ENCODE results near the gene GAPVD1. TPM values are rescaled to one million over a fixed set of nuclear protein-coding genes. Genes with fewer than 3 reads are reported as not detected.
A peak's percentile ranks its signal among the peaks of the same experiment; 100 is the strongest.

GAPVD1 gene
- total and polyA plus RNA-seq, 9 donors, result 9.4 to 53.7 (median 40.5) TPM

DNA sequence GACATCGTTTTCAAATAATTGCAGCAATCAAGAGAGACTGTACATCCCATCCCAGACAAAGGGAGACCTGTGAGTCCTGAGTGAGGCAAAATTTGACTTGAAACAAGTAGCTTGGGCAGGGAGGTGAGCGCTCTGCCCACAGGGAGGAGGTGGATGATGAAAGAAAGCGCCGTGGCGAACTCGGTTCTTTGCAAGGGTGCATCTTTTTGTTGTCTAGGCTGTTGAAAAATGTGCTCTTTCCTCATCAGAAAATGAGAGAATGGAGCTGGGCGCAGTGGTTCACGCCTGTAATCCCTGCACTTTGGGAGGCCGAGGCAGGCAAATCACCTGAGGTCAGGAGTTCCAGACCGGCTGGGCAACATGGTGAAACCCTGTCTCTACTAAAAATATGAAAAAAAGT is 150.5 kb downstream of the GAPVD1 start:
- intact Hi-C loops (cut with DNase I), result loop anchor here in 1 of 4 donors (10.0 kb wide), 2 partner anchors 143 to 333 kb away; partner anchors contain the start of gene PBX3
- peak in 1 of 5 donors; percentile 17 for DNase-seq

DNA sequence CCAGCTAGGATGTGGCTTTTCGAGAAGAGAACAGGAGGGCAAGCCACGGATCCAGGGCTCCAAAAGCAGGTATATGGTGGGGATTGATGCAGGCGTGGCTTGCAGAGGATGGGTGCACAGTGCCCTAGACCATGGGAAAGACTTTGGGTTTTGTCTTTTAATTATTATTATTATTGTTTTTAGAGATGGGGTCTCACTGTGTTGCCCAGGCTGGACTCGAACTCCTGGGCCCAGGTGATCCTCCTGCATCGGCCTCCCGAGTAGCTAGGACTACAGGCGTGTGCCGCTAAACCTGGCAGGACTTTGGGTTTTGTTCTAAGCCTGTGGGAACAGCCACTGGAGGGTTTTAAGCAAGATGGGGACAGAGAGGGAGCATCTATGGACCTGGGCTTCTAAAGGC is 152.0 kb downstream of the GAPVD1 start:
- no peak overlapping the region for H3K27ac ChIP-seq
- H3K4me3 ChIP-seq, result no peak overlapping the region
- 93 to 98% (median 94%) methylated on average over 8 of the region's 8 CpGs for WGBS, 3 donors
- no peaks in the 10 kb centered on the region for H3K36me3 ChIP-seq
- TF ChIP-seq, protein P1, sequence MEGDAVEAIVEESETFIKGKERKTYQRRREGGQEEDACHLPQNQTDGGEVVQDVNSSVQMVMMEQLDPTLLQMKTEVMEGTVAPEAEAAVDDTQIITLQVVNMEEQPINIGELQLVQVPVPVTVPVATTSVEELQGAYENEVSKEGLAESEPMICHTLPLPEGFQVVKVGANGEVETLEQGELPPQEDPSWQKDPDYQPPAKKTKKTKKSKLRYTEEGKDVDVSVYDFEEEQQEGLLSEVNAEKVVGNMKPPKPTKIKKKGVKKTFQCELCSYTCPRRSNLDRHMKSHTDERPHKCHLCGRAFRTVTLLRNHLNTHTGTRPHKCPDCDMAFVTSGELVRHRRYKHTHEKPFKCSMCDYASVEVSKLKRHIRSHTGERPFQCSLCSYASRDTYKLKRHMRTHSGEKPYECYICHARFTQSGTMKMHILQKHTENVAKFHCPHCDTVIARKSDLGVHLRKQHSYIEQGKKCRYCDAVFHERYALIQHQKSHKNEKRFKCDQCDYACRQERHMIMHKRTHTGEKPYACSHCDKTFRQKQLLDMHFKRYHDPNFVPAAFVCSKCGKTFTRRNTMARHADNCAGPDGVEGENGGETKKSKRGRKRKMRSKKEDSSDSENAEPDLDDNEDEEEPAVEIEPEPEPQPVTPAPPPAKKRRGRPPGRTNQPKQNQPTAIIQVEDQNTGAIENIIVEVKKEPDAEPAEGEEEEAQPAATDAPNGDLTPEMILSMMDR (IDR thresholded peaks at IDR 0.05), result no peak
- TF ChIP-seq POLR2A (IDR thresholded peaks at IDR 0.05) (no peak), EP300 (IDR thresholded peaks at IDR 0.05) (no peak)
- DNase-seq, result peak in 1 of 5 donors; percentile 12
- peaks cover 8% of the 10 kb centered on the region for H3K4me1 ChIP-seq (ENCODE audit: insufficient read depth)
- intact Hi-C loops (cut with DNase I), result loop anchor here in 1 of 4 donors (10.0 kb wide), 2 partner anchors 141 to 331 kb away; partner anchors contain the start of gene PBX3
- no peaks in the 10 kb centered on the region for H3K9me3 ChIP-seq
- no peaks in the 10 kb centered on the region for H3K27me3 ChIP-seq

More for the DNA sequence above, 150.5 kb downstream of the GAPVD1 start:
- no peak overlapping the region for H3K27ac ChIP-seq
- no peaks in the 10 kb centered on the region for H3K36me3 ChIP-seq
- 84 to 89% (median 85%) methylated on average over 10 of the region's 10 CpGs for WGBS, 3 donors
- H3K4me3 ChIP-seq, result no peak overlapping the region
- H3K9me3 ChIP-seq, result no peaks in the 10 kb centered on the region
- no peaks in the 10 kb centered on the region for H3K27me3 ChIP-seq
- H3K4me1 ChIP-seq (ENCODE audit: insufficient read depth), result peaks cover 8% of the 10 kb centered on the region
- TF ChIP-seq EP300 (IDR thresholded peaks at IDR 0.05) (no peak), POLR2A (IDR thresholded peaks at IDR 0.05) (no peak)

DNA sequence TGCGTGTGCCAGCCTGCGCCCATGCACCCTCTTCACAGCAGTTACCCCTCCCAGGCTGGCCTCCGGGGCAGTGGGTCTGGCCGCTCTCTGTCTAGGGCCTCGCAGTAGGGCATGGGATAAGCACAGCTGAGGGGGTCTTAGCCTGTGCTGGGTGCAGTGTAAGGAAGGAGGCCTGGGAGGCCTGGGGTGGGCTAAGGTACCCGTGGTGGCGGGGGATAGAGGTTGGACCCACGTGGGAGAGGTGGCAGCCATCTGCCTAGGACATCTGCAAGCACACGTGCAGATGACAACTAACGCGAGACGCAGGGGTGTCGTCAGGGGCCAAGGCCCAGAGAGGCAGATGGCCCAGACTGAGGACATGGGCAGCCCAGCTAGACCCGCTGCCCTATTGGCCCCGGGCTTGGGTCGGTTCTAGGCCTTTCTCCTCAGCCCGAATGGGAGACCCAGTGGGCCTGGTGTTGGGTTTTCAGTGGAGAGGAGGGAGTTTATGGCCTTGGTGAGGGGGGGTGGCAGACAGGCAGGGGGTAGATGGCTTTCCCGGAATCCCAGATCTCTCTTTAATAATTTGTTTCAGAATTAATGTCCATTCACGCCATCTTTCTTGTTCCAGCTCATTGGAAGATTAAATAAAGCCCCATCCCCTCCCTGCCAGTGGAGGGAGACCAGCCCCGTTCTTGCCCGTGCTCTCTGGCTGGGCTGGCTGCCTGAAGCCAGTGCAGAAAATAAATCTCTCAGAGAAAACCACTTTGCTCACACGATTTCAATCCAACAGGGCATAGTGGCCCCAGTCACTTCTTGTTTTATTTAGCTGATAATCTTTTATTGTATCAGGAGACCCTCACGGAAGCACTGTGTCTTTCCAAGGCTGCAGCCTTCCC is 154.2 kb downstream of the GAPVD1 start:
- Histone ChIP-seq H3K9me3 (no peaks in the 10 kb centered on the region), H3K27ac (peak overlapping the region in 1 of 2 donors; percentile 30), H3K4me3 (no peak overlapping the region), H3K4me1 (ENCODE audit: insufficient read depth) (peaks cover 2% of the 10 kb centered on the region), H3K27me3 (no peaks in the 10 kb centered on the region), H3K36me3 (no peaks in the 10 kb centered on the region)
- intact Hi-C loops (cut with DNase I), result loop anchor here in 1 of 4 donors (10.0 kb wide), 2 partner anchors 139 to 329 kb away; partner anchors contain the start of gene PBX3
- no peak for TF ChIP-seq POLR2A (IDR thresholded peaks at IDR 0.05)
- TF ChIP-seq EP300 (IDR thresholded peaks at IDR 0.05), result no peak
- TF ChIP-seq, protein P1 (IDR thresholded peaks at IDR 0.05), result peak in 1 of 3 donors; percentile 8
- WGBS, 3 donors, result 78 to 85% (median 79%) methylated on average over 23 of the region's 23 CpGs
- peak in 2 of 5 donors; percentile 25 to 44 for DNase-seq

DNA sequence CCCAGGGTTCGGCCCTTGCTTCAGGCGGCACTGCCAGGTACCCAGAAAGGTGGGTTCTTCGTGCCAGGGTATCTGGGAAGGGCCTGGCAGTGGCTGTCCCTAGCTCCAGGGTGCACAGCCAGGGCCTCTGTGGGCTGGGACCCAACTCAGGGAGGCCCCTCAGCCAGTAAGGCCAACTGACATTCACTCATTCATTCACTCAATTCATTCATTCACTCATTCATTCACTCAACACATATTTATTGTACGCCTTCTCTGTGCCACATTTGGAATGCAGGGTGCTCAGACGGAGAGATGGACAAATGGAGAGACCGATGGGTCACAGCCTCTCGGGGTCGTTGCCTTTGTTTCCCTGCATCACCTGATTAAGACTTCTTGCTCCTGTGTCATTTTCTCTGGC is 154.9 kb downstream of the GAPVD1 start:
- peaks cover 2% of the 10 kb centered on the region for H3K4me1 ChIP-seq (ENCODE audit: insufficient read depth)
- intact Hi-C loops (cut with DNase I), result loop anchor here in 1 of 4 donors (10.0 kb wide), 2 partner anchors 138 to 328 kb away; partner anchors contain the start of gene PBX3
- H3K4me3 ChIP-seq, result no peak overlapping the region
- H3K36me3 ChIP-seq, result no peaks in the 10 kb centered on the region
- TF ChIP-seq, protein P1 (IDR thresholded peaks at IDR 0.05), result no peak
- TF ChIP-seq POLR2A (IDR thresholded peaks at IDR 0.05) (no peak), EP300 (IDR thresholded peaks at IDR 0.05) (no peak)
- H3K9me3 ChIP-seq, result no peaks in the 10 kb centered on the region
- no peak for DNase-seq
- peak overlapping the region in 1 of 2 donors; percentile 30 for H3K27ac ChIP-seq
- WGBS, 3 donors, result 94 to 95% (median 95%) methylated on average over 8 of the region's 8 CpGs
- no peaks in the 10 kb centered on the region for H3K27me3 ChIP-seq

Small RNA genes within 50 kb of the gene (small RNA-seq; reads per million reads assigned to genes)
- gene AL354710.1 (not detected), gene RNU6-1020P (not detected)

Other genes with a start within 250 kb of the GAPVD1 start
- gene SCAI, start 118.3 kb upstream of the GAPVD1 start, total RNA-seq, result 10 to 100 TPM in 3 of 7 donors, 1 to 10 TPM in 4; 8.1 to 13.3 (median 9.8) TPM
- gene SCAI, start 118.3 kb upstream of the GAPVD1 start, polyA plus RNA-seq, result 1 to 10 TPM; 3.1 to 4.4 TPM
- 10 to 100 TPM; 26.8 to 39.8 (median 34.6) TPM for gene PPP6C, start 72.0 kb upstream of the GAPVD1 start, total RNA-seq
- 10 to 100 TPM; 18.2 to 46.6 TPM for gene PPP6C, start 72.0 kb upstream of the GAPVD1 start, polyA plus RNA-seq
- 10 to 100 TPM in 4 of 7 donors, 1 to 10 TPM in 3; 7.7 to 24.4 (median 13.8) TPM for gene RABEPK, start 61.3 kb upstream of the GAPVD1 start, total RNA-seq
- 10 to 100 TPM; 15.0 to 21.3 TPM for gene RABEPK, start 61.3 kb upstream of the GAPVD1 start, polyA plus RNA-seq
- gene HSPA5, start 20.5 kb upstream of the GAPVD1 start, total RNA-seq, result 100 to 1,000 TPM in 6 of 7 donors, 10 to 100 TPM in 1; 67.1 to 250 (median 147) TPM
- gene HSPA5, start 20.5 kb upstream of the GAPVD1 start, polyA plus RNA-seq, result 100 to 1,000 TPM; 111 to 309 TPM

All from ovary (tissue), 9 donors.